ENCODE results near the gene TIMELESS. TPM values are rescaled to one million over a fixed set of nuclear protein-coding genes. Genes with fewer than 3 reads are reported as not detected.
A peak's percentile ranks its signal among the peaks of the same experiment; 100 is the strongest.
"Not testable (repeated sequence)": the region's sequence is repeated elsewhere in the genome, so short reads cannot be mapped to it uniquely, and the experiment has no call there.

The TIMELESS gene
- total RNA-seq, 1 experiment from 2014 or later = 36.2 TPM

GRCh38 chr12:56476972-56477432, 27.8 kb upstream of the TIMELESS start:
- DNase-seq = no peak
- no peaks in the 10 kb centered on the region for H3K4me1 ChIP-seq
- no peaks in the 10 kb centered on the region for H3K9me3 ChIP-seq (replicated peaks)
- H3K4me3 ChIP-seq = no peak overlapping the region
- H3K36me3 ChIP-seq = peaks cover 7% of the 10 kb centered on the region; the same call in 1 of the 2 replicates
- no peaks in the 10 kb centered on the region for H3K27me3 ChIP-seq
- no peak overlapping the region for H3K27ac ChIP-seq

- DNase-seq = no peak
- H3K36me3 ChIP-seq = peaks cover 7% of the 10 kb centered on the region; the same call in 1 of the 2 replicates
- H3K27me3 ChIP-seq = no peaks in the 10 kb centered on the region
Measured at GRCh38 chr12:56476143-56476542, 26.9 kb upstream of the TIMELESS start.

GRCh38 chr12:56474389-56474788, 25.2 kb upstream of the TIMELESS start:
- Histone ChIP-seq H3K9me3 (replicated peaks) (no peaks in the 10 kb centered on the region), H3K4me3 (no peak overlapping the region), H3K27me3 (no peaks in the 10 kb centered on the region), H3K27ac (no peak overlapping the region), H3K36me3 (peaks cover 7% of the 10 kb centered on the region; the same call in 1 of the 2 replicates), H3K4me1 (no peaks in the 10 kb centered on the region)
- DNase-seq = no peak

More at GRCh38 chr12:56476143-56476542, 26.9 kb upstream of the TIMELESS start:
- H3K27ac ChIP-seq = no peak overlapping the region
- H3K4me3 ChIP-seq = no peak overlapping the region
- no peaks in the 10 kb centered on the region for H3K4me1 ChIP-seq
- H3K9me3 ChIP-seq (replicated peaks) = no peaks in the 10 kb centered on the region

GRCh38 chr12:56469007-56469930, 20.0 kb upstream of the TIMELESS start:
- no peaks in the 10 kb centered on the region for H3K27me3 ChIP-seq
- peak overlapping the region; percentile 89 for H3K4me3 ChIP-seq
- peak overlapping the region; percentile 83 for H3K27ac ChIP-seq
- H3K4me1 ChIP-seq = no peaks in the 10 kb centered on the region
- H3K36me3 ChIP-seq = peaks cover 7% of the 10 kb centered on the region; the same call in 1 of the 2 replicates
- H3K9me3 ChIP-seq (replicated peaks) = no peaks in the 10 kb centered on the region
- no peak for DNase-seq

- DNase-seq = peak; percentile 89 to 93
- Histone ChIP-seq H3K9me3 (replicated peaks) (no peaks in the 10 kb centered on the region), H3K27ac (peak within 1 kb of the TSS; percentile 83), H3K36me3 (peaks cover 4% of the 10 kb centered on the region; the same call in 1 of the 2 replicates), H3K27me3 (no peaks in the 10 kb centered on the region), H3K4me1 (no peaks in the 10 kb centered on the region), H3K4me3 (peak within 1 kb of the TSS; percentile 89)
Measured at GRCh38 chr12:56468216-56469006, 19.2 kb upstream of the TIMELESS start, which contains the start of gene SPRYD4. Gene SPRYD4 (plus strand): TSS chr12:56468578. CDS start chr12:56468592, 14 bp downstream.

- no peaks in the 10 kb centered on the region for H3K36me3 ChIP-seq
- H3K9me3 ChIP-seq (replicated peaks) = no peaks in the 10 kb centered on the region
- DNase-seq = no peak
- H3K4me1 ChIP-seq = no peaks in the 10 kb centered on the region
- no peak overlapping the region for H3K4me3 ChIP-seq
- no peak overlapping the region for H3K27ac ChIP-seq
- H3K27me3 ChIP-seq = no peaks in the 10 kb centered on the region
Measured at GRCh38 chr12:56462565-56462964, 13.3 kb upstream of the TIMELESS start.

GRCh38 chr12:56461235-56462159, 12.3 kb upstream of the TIMELESS start:
- no peak for DNase-seq
- H3K9me3 ChIP-seq (replicated peaks) = no peaks in the 10 kb centered on the region
- no peaks in the 10 kb centered on the region for H3K4me1 ChIP-seq
- no peaks in the 10 kb centered on the region for H3K36me3 ChIP-seq
- no peak overlapping the region for H3K27ac ChIP-seq
- H3K27me3 ChIP-seq = no peaks in the 10 kb centered on the region
- no peak overlapping the region for H3K4me3 ChIP-seq

GRCh38 chr12:56457817-56458216, 8.6 kb upstream of the TIMELESS start:
- no peaks in the 10 kb centered on the region for H3K27me3 ChIP-seq
- H3K27ac ChIP-seq = no peak overlapping the region
- H3K9me3 ChIP-seq (replicated peaks) = no peaks in the 10 kb centered on the region
- H3K4me3 ChIP-seq = no peak overlapping the region
- no peak for DNase-seq
- no peaks in the 10 kb centered on the region for H3K36me3 ChIP-seq
- no peaks in the 10 kb centered on the region for H3K4me1 ChIP-seq

GRCh38 chr12:56454557-56454956, 5.3 kb upstream of the TIMELESS start, which contains the start of gene MIP:
Gene MIP (minus strand): TSS chr12:56454657. CDS start chr12:56454613, 44 bp downstream.
- Histone ChIP-seq H3K4me1 (peaks cover 4% of the 10 kb centered on the region), H3K27ac (no peak within 1 kb of the TSS), H3K9me3 (replicated peaks) (no peaks in the 10 kb centered on the region), H3K36me3 (no peaks in the 10 kb centered on the region), H3K27me3 (no peaks in the 10 kb centered on the region), H3K4me3 (no peak within 1 kb of the TSS)
- no peak for DNase-seq

GRCh38 chr12:56451147-56451546, 1.9 kb upstream of the TIMELESS start:
- Histone ChIP-seq H3K9me3 (replicated peaks) (no peaks in the 10 kb centered on the region), H3K27ac (no peak overlapping the region), H3K4me3 (no peak overlapping the region), H3K4me1 (peaks cover 4% of the 10 kb centered on the region), H3K27me3 (no peaks in the 10 kb centered on the region), H3K36me3 (no peaks in the 10 kb centered on the region)
- no peak for DNase-seq

- Histone ChIP-seq H3K27me3 (no peaks in the 10 kb centered on the region), H3K4me1 (peaks cover 4% of the 10 kb centered on the region), H3K4me3 (no peak overlapping the region; the same call in 1 of the 2 replicates), H3K36me3 (no peaks in the 10 kb centered on the region), H3K9me3 (replicated peaks) (no peaks in the 10 kb centered on the region), H3K27ac (no peak overlapping the region)
- DNase-seq = peak; percentile 35 to 64
Measured at GRCh38 chr12:56450241-56450640, 1.0 kb upstream of the TIMELESS start.

- Histone ChIP-seq H3K4me3 (peak overlapping the region; percentile 71), H3K27ac (peak overlapping the region; percentile 93), H3K9me3 (replicated peaks) (no peaks in the 10 kb centered on the region), H3K4me1 (peaks cover 4% of the 10 kb centered on the region), H3K27me3 (no peaks in the 10 kb centered on the region), H3K36me3 (no peaks in the 10 kb centered on the region)
- DNase-seq = peak in 1 of 2 experiments; percentile 48
Measured at GRCh38 chr12:56449622-56449984, 377 bp upstream of the TIMELESS start.

GRCh38 chr12:56443208-56443607, 6.0 kb downstream of the TIMELESS start:
- H3K4me1 ChIP-seq = not testable (repeated sequence)

More at GRCh38 chr12:56443208-56443607, 6.0 kb downstream of the TIMELESS start:
- H3K9me3 ChIP-seq (replicated peaks); DNase-seq; H3K36me3 ChIP-seq; H3K4me3 ChIP-seq; H3K27me3 ChIP-seq; H3K27ac ChIP-seq: not testable (repeated sequence)

All from SJCRH30 (cell line).